Pericardium fibroblast (primary cell): ENCODE measurements around the gene PNRC1. TPM values are rescaled to one million over a fixed set of nuclear protein-coding genes. Genes with fewer than 3 reads are reported as not detected.

Experiments used
- total RNA-seq: library from RNA; depleted of rRNA; stranded (reverse); fragments of >200 nt; gene quantifications from 2 replicates; pipeline ENCODE4 v1.2.3, GENCODE V29; 2015

Gene PNRC1
- 140 and 231 TPM in 2 replicates for total RNA-seq

DNA sequence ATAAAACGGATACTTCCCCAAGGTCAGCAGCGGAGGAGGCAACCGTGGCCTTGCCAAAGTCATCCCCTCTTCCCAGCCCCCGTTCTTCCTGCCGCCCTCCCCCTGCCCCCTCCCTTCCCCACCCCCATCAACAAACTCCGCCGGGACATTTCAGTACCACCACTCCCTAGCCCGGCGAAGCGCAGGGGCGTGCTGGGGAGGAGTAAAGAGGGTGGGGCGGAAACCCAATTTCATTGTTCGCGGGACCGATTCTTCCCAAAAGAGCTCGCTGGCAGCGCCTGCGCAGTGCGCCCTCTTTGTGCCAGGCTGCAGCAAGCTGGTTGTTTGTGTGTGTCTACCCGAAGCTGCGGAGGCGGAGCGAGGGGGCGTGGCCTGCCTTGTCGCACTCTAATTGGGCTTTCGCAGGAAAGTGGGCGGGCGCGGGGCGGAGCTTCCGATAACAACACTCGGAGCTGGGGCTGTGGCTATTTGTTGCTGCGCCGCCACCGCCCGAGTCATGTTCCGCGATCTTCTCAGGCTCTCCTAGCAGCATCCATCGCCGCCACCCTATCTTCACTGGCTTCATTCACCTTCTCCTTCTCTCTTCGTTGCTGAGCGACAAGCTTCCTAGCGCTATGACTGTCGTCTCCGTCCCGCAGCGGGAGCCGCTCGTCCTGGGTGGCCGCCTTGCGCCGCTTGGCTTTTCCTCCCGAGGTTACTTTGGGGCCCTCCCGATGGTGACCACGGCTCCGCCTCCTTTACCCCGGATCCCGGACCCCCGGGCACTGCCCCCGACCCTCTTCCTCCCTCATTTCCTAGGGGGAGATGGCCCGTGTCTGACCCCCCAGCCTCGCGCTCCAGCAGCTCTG is at the start of gene PNRC1:
Gene PNRC1 (plus strand): TSS at position 471 of the 848 bp plus-strand sequence. CDS start 144 bp downstream, at position 615.

GRCh38 chr6:89117211-89118108 is 36.9 kb downstream of the PNRC1 start, which contains the start of gene SRSF12:
Gene SRSF12 (minus strand): TSS chr6:89118071. CDS start chr6:89117887, 184 bp downstream.

Other genes with a start within 250 kb of the PNRC1 start
- 6.8 and 7.9 TPM in 2 replicates for gene RNGTT, start 117.1 kb upstream of the PNRC1 start, total RNA-seq
- 0.51 and 0.58 TPM in 2 replicates for gene SRSF12, start 37.3 kb downstream of the PNRC1 start, total RNA-seq
- gene PM20D2, start 65.3 kb downstream of the PNRC1 start, total RNA-seq = 3.0 and 3.8 TPM in 2 replicates
- not detected in 2 replicates for gene GABRR1, start 136.6 kb downstream of the PNRC1 start, total RNA-seq
- not detected in 2 replicates for gene GABRR2, start 234.5 kb downstream of the PNRC1 start, total RNA-seq